GM12874 (cell line): ENCODE data around the gene ABAT.

ENCODE experiments used
- CTCF ChIP-seq: IDR thresholded peaks from 2 replicates; pipeline ENCODE4 v1.5.1; 2011; ENCODE audit warnings: low read depth, mild to moderate bottlenecking, control low read depth, low read length, moderate library complexity; ENCODE audit not compliant: insufficient read depth

Gene ABAT

GRCh38 chr16:8656376-8656775 is 18.0 kb upstream of the ABAT start:
- no peak for TF ChIP-seq CTCF

GRCh38 chr16:8660841-8661301 is 13.5 kb upstream of the ABAT start:
- peak; percentile 48 for TF ChIP-seq CTCF

- TF ChIP-seq CTCF = no peak
Measured at GRCh38 chr16:8661703-8662102, 12.7 kb upstream of the ABAT start.

- no peak for TF ChIP-seq CTCF
Measured at GRCh38 chr16:8663192-8664089, 11.0 kb upstream of the ABAT start.

GRCh38 chr16:8665529-8665928 is 8.9 kb upstream of the ABAT start:
- TF ChIP-seq CTCF = no peak

- TF ChIP-seq CTCF = no peak
Measured at GRCh38 chr16:8667492-8667891, 6.9 kb upstream of the ABAT start.

- TF ChIP-seq CTCF = no peak
Measured at GRCh38 chr16:8668113-8668512, 6.3 kb upstream of the ABAT start.
